T-helper 1 cell (primary cell): ENCODE measurements around the gene COL27A1.

Experiments used
- DNase-seq, 5 donors: peaks; one replicate each; pipeline ENCODE4 v3.0.0-alpha.2; 2012 to 2020

Gene COL27A1

GRCh38 chr9:114249424-114250234 lies 94.3 kb downstream of the COL27A1 start:
- no peak for DNase-seq

GRCh38 chr9:114250235-114250568 lies 94.9 kb downstream of the COL27A1 start:
- no peak for DNase-seq

- no peak for DNase-seq
Observed at GRCh38 chr9:114250648-114251047, 95.3 kb downstream of the COL27A1 start.

- DNase-seq, result no peak
Observed at GRCh38 chr9:114252394-114252793, 97.1 kb downstream of the COL27A1 start.

DNA sequence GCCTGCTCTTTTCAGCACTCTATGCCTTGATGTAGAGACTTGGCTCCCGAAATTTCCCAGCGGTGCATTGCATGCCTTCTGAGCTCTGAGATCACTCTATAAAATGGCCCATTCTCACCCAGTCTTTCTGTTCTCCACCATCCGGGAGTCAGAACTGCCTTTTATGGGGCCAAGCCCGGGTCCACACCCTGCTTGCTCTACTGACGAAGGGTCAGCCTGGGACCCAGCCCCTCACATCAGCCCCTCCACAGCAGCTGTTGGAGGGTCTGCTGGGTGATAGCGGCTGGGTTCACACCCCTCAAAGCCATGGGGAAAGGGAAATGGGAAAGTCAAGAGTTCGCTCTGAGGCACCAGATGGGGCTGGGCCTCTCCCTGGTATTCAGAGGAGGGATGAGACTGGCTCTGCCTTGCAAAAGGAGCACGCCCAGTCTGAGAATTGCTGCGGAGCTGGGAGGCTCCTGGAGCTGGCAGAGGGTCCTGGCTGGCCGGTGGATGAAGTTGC lies 101.5 kb downstream of the COL27A1 start:
- no peak for DNase-seq

GRCh38 chr9:114258218-114258617 lies 102.9 kb downstream of the COL27A1 start:
- DNase-seq, result no peak

- DNase-seq, result no peak
Observed at GRCh38 chr9:114258866-114259797, 103.8 kb downstream of the COL27A1 start.

- no peak for DNase-seq
Observed at GRCh38 chr9:114259798-114260523, 104.6 kb downstream of the COL27A1 start.

GRCh38 chr9:114261026-114261425 lies 105.7 kb downstream of the COL27A1 start:
- DNase-seq, result no peak

DNA sequence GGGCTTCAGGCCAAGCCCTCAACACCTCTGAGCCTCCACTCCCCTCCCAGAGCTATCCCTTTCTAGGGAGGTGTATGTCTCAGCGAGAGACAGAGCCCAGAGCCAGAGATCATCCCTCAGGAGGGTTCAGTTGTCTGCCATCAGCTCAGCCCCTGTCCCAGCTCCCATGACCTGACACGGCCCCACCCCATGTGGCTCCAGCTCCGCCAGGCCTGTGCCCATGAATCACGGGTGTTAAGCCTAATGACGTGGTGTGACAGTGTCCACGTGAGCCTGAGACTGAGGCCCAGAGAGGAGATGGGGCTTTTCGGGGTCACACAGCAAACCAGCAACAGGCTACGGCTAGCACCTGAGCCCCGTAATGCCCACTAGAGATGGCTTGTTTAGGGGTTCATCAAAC lies 106.7 kb downstream of the COL27A1 start:
- DNase-seq, result no peak

DNA sequence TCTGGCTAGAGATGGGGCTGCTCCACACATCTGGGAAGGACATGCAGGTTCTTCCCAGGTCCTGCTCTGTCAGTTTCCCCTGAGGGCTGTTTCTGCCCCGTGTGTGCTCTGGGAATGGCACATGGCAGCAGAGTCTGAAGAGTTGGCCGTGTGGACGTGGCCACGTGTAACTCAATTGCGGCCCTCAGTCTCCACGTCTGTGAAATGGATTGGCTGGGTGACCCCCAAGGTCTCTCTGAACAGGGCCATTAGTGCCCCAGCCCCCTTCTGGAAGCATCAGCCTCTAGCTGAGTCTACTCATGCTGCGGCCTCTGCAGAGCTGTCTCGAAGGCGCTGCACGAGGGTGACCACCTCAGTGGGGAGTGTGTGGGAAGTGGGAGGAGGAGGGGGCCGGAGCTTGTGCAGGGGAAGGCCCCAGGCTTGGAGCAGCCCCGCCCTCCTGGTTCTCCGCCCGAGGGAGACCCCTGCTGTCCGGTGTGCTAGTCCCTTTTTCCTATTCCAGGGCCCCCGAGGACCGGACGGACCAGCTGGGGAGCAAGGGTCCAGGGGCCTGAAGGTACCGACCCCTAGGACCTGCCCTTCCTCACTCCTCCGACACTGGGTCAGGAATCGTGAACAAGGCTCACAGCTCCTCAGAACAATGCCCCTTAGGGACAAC lies 108.6 kb downstream of the COL27A1 start:
- no peak for DNase-seq

DNA sequence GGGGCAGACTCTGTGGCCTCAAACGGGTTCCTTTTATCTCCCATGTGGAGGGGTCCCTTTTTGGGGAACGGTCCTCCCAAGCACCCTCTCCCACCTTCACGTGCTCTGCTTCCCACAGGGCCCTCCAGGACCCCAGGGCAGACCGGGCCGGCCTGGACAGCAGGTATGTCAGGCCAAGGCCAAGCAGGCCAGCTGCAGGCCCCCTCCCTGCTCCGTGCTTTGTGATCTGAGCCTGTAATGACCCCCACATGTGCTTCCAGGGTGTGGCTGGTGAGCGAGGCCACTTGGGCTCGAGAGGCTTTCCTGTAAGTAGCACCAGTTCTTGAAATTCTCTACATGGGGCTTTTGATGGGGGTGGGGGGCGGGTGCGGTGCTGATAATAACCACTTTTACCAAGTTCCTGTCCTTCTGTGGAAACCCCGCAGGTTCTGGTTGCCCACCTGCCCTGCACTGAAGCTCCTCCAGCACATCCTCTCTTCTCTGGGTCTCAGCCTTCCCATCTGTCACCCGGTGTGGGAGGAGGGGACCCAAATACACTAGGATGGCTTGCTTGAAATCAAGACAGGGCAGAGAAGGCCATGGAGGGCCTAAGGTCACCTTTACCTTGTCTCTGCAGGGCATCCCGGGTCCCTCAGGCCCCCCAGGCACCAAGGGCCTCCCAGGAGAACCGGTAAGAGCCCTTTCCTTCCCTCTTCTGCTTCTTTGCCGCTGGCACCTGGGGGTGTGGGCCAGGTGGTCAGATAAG lies 109.6 kb downstream of the COL27A1 start:
- no peak for DNase-seq

GRCh38 chr9:114266969-114267368 lies 111.6 kb downstream of the COL27A1 start:
- no peak for DNase-seq

GRCh38 chr9:114269023-114269422 lies 113.7 kb downstream of the COL27A1 start:
- DNase-seq, result no peak

- DNase-seq, result no peak
Observed at GRCh38 chr9:114270120-114270975, 115.0 kb downstream of the COL27A1 start.

GRCh38 chr9:114271556-114272510 lies 116.5 kb downstream of the COL27A1 start:
- no peak for DNase-seq

- DNase-seq, result peak in 1 of 5 donors; percentile 1
Observed at GRCh38 chr9:114272739-114273431, 117.5 kb downstream of the COL27A1 start.

GRCh38 chr9:114273461-114273881 lies 118.1 kb downstream of the COL27A1 start:
- peak in 1 of 5 donors; percentile 4 for DNase-seq

GRCh38 chr9:114274217-114274616 lies 118.9 kb downstream of the COL27A1 start:
- DNase-seq, result no peak
